ENCODE data around the gene TSPAN14.

TSPAN14 gene

GRCh38 chr10:80425901-80426300 lies 28.2 kb upstream of the TSPAN14 start:
- no peak for DNase-seq

GRCh38 chr10:80427541-80427940 lies 26.6 kb upstream of the TSPAN14 start:
- no peak for DNase-seq

GRCh38 chr10:80429521-80429973 lies 24.6 kb upstream of the TSPAN14 start:
- DNase-seq, result no peak

DNA sequence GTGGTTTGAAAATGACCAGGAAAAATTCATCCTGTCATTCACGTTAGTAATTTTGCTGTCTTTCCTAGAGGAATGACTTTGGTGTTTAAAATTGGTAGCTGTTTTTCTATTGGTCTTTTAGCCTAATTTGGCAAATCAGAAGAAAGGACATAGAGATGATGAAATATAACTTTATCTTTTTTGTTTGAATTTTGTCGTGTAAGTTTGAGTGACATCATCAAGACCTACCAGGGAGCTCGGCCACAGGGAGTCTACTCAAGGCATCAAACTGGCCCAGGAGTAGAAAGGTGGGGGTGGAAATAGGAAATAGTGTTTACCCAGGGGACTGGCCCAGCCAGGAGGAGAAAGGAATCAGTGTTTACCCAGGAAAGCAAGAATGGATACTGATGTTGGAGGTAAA lies 21.0 kb upstream of the TSPAN14 start:
- no peak for DNase-seq

GRCh38 chr10:80436446-80437098 lies 17.5 kb upstream of the TSPAN14 start:
- DNase-seq, result no peak

- DNase-seq, result no peak
These were observed 16.9 kb upstream of the TSPAN14 start for GRCh38 chr10:80437227-80437626.

DNA sequence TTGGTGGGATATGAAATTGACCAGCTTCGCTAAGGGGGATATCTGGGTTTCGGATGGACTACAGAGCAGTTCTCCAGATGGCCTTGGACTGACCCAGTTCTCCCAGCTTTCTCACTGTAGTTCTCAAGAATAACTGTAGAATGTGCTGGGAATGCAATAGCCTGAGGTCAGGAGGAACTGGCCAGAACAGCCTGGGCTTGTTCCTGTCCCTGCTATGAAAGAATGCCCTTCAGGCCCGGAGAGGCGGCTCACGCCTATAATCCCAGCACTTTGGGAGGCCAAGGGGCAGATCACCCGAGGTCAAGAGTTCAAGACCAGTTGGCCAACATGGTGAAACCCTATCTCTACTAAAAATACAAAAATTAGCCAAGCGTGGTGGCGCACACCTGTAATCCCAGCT lies 12.3 kb upstream of the TSPAN14 start:
- no peak for DNase-seq

GRCh38 chr10:80442879-80443278 lies 11.2 kb upstream of the TSPAN14 start:
- DNase-seq, result no peak

DNA sequence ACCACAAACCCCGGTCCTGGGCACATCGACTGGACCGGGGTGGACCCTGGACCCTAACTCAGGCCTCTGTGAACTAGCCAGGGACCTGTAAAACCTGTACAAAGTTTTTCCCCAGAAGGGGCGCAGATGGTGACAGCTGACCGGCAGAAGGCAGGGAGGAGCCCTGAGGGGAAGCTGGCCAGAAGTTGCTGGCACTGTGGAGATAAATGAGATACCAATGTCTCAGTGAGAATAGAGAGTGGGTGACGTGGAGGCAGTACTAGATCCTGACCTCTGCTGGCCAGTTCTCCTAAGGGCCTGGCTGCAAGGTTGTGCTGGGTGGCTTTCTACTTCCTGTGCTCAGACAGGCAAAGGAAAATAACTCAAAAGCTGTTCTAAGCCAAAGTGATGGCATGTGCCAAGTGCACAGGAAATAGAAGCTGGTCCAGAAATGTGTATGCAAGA lies 10.6 kb upstream of the TSPAN14 start:
- no peak for DNase-seq

DNA sequence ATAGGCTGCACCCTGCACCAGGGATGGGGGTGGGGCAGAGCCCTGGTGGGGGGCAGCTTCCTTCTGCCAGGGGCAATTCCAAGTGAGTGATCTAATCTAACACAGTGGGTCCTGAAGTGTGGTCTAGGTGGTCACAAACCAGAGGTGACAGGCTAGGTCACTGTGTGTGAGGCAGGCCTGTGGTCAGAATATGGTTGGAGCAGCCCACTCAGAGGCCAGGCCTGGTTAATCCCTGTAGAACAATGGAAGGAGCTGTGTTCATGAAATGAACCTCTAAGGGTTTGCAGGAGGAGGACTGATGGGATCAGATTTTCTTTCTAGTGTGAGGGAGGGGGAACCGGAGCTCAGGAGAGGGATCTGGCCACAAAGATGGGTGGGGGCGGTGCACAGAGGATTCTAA lies 10.0 kb upstream of the TSPAN14 start:
- no peak for DNase-seq

GRCh38 chr10:80444646-80445319 lies 9.3 kb upstream of the TSPAN14 start:
- DNase-seq, result peak; percentile 59

GRCh38 chr10:80447436-80448190 lies 6.5 kb upstream of the TSPAN14 start:
- DNase-seq, result no peak

DNA sequence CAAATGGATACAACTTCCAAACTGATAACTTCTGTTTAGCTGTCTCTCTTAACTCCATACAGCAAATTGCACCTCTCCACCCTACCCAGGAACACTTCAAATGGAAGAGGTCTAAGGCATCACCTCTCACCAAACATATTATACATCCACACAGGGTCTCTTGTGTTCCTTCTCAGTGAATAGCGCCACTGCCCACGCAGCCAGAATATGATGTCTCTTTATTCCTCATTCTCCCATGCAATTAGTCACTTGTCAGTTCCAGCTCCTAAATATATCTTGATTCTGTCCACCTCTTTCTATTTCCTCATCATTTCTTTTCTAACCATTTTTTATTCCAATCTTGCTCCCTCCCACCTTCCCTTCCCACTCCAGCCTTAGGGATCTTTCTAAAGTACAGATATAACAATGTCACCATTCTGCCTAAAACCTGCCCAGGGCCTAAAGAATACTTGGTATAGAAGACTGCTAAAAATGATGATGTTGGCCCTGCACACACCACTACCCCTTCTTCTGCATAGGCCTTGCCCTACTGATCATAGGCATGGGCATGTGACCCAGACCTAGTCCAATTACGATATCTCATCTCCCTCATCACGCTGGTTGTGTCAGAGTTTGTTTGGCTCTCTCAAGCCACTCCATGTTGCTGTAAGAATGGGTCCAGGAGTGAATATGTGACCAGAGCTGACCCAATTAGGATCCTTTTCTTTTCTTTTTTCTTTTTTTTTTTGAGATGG lies 5.7 kb upstream of the TSPAN14 start:
- DNase-seq, result no peak

GRCh38 chr10:80449520-80449919 lies 4.6 kb upstream of the TSPAN14 start:
- DNase-seq, result no peak

DNA sequence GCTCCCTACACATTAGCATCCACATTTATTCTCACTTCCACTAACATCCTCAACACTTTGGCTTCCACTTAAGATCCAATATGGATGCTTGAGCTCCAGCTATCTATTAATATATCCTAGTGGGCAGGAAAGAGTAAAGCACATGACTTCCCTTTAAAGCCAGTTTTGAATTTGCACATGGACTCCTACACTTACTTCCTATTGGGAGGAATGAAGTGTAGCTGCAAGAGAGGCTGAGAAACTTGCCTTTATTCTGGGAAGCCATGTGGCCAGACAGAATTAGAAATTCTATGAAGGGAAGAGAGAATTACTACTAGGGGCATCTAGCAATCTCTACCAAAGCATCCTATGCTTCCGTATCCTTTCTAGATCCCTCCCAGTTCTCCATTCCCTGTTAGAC lies 3.0 kb upstream of the TSPAN14 start:
- no peak for DNase-seq

DNA sequence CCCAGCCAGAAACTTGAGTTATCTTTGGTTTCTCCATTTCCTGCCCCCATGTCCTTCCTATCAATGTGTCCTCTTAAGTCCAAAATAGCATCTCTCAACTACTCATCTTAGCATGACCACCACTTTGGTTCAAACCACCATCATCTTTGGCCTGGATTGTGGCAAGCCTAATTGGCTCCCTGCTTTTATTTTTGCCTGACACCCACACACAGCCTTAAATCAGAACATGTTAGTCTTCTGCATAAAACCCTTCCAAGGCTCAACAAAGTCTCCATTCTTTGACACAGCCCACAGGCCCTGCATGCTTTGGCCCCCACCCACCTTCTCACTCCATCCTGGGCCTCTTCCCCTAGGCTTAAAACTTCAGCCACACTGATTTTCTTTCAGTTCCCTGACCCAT lies 2.0 kb upstream of the TSPAN14 start:
- no peak for DNase-seq

GRCh38 chr10:80452640-80453039 lies 1.5 kb upstream of the TSPAN14 start:
- no peak for DNase-seq

DNA sequence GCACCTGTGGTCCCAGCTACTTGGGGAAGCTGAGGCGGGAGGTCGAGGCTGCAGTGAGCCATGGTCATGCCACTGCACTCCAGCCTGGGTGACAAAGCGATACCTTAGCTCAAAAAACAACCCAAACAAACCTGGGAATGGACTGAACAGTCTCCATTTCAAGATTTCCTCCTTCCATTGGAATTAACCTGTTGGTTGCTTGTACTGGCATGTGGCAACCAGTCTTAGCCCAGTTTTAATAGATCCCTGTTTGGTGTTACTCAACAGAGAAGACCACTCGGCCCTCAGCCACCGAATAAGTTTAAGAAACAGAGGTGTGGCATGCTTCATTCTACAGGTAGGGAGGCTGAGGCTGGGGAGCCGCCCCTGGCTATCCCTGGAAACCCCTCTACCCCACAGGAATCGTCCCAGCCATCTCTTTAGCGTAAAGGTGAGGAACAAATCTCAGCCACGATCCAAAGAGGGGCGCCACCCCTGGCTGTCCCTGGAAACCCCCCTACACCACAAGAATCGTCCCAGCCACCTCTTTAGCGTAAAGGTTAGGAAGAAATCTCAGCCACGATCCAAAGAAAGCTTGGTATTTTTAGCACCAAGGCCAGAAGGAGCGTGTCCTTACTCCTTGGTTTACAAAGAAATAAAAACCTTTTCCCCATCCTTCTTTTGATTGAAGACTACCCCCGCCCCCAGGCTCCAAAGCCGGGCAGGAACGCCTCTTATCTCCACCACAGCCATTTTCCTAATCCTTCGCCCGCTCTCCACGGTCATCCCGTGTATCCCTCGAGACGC lies 861 bp upstream of the TSPAN14 start:
- no peak for DNase-seq

DNA sequence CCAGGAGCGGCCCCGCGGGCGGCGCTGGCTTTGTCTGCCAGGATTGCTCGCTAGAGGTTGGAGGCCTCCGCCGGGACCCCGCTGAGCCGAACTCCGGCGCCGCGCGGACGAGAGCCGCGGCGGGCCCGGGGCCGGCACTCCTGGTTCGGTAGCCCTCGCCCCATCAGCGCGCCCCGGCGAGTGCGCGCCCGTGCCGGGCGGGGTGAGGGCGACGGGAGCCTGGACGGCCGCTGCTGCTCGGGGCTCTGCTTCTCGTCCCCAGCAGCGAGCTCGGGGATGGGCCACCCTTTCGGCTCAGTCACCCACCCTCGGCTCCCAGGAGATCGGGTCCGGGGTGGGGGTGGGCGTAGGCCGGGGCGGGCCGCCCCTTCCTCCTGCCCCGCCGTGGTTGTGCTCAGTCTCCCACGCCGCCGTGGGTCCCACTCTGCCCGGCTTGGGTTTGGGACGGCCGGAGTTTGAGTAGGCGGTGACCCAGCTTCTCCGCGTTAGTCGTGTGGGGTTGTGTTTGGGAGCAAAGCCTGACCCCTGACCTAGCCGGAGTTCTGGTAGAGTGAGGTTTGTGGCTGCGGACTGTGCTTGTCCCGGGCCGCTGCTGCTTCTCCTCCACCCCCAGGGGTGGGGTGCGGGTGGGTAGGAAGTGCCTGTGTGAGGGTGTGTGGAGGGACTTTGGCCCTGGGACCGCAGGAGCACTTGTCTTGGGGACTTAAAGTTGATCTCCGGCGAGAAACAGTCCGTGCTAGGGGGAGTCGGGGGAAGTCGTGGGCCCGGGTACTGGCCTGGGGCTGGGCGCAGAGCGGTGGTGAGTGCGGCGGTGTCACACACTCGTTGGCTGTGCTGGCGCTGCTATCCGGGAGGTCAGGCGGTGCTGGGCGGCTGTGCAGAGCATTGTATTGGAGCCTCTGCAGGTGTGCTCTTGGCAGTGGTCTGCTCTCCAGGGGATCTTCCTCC lies 677 bp downstream of the TSPAN14 start:
- DNase-seq, result peak; percentile 69

DNA sequence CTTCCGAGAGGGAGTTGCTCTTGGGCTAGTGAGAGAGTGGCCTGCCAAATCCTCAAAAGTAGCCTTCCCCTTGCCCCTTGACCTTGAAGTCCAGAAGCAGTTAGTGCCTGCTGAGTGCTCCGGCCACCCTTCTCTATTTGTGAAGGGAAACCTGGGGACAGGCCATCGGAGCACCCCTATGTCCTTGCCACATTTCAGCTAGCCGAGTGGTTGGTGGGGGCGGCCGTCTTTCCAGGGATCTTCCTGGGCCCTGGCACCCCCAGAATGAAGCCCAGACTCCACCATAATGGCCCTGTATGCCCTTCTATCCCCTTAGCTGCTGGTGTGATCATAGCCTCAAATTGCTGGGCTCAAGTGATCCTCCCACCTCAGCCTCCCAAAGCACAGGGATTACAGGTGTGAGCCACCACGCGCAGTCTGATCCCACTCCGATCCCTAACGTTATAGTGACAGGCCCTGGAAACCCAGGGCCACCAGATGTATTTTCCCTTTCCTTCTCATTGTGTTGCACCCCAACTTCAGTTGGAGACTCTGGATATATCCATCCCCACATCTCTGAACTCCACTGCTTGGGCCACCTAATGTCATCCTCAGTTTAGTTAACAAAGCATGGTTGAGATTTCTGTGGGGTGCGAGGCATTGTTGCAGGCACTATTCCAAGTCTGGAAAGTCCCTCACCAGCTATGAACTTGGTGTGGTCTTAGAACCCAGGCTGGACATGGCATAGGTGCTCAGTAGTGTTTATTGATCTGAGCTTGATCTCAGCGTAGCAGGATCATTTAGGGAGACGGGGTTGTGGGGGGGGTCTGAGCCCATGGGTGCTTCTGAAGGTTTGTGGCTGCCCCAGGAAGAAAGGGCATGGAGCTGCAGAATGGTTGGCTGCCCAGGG lies 1.6 kb downstream of the TSPAN14 start:
- no peak for DNase-seq
